GM18951 (cell line): ENCODE results near the gene GABRR2.

Source experiments
- POLR2A ChIP-seq: IDR thresholded peaks from 4 replicates; pipeline ENCODE4 v1.6.1; 2011; ENCODE audit warnings: mild to moderate bottlenecking; ENCODE audit not compliant: insufficient read length, insufficient read depth; ENCODE audit errors: extremely low read depth
- in situ Hi-C: fragments of 300-500 bp; cut with MboI; formaldehyde crosslinking; loops from one replicate; pipeline ENCODE4 v1.12.0; 2022; ENCODE audit warnings: low sequenced_read_pairs, mixed read lengths, inconsistent platforms; ENCODE audit not compliant: unreplicated experiment

GABRR2 gene

GRCh38 chr6:89216411-89216810 is 98.7 kb downstream of the GABRR2 start:
- no peak for TF ChIP-seq POLR2A
- in situ Hi-C loops: no loop called here

DNA sequence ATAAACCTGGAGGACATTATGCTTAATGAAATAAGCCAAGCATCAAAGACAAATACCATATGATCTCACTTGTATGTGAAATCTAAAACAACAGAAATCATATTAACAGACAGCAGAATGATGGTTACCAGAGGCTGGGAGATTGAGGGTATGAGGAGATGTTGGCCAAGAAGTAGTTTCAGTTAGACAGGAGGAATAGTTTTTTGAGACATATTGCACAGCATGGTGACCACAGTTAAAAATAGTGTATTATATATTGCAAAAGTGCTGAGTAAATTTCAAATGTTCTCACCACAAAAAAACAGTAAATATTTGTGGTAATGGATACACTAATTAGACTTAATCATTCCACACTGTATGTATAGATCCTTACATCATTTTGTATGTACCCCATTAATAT is 99.7 kb downstream of the GABRR2 start:
- in situ Hi-C loops: no loop called here
- no peak for TF ChIP-seq POLR2A

- in situ Hi-C loops: no loop called here
- no peak for TF ChIP-seq POLR2A
These were observed 100.9 kb downstream of the GABRR2 start for GRCh38 chr6:89214197-89214596.

DNA sequence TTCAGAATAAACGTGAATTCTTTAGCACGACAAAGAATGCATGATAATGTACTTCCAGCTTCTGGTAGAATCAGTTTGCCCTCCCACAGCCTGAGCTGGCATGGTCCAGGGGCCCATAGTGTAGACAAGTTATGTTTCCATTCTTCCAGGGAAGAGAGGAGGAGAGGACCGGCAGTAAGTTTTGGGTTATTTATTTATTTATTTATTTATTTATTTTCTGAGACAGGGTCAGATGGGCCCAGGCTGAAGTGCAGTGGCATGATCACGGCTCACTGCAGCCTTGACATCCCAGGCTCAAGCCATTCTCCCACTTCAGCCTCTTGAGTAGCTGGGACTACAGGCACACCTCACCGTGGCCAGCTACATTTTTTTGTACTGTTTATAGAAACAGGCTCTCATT is 102.6 kb downstream of the GABRR2 start:
- in situ Hi-C loops: no loop called here
- no peak for TF ChIP-seq POLR2A

DNA sequence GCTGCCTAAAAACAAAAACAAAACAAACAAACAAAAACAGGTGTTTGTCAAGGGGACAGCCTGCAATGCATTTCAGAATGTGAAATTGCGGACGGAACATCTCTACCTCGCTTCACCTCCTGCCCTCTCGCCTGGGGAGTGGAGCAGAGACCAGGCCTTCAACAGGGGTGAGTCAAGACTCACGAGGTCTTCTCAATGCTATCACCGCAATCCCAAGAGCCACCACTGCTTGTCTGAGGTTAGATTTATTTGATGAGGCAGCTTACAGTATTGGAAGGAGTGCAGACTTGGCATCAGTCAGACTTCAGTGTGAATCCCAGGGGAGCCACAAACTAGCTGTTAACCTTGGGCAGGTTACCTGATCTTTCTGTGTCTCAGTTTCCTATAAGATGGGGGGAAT is 105.6 kb downstream of the GABRR2 start:
- TF ChIP-seq POLR2A: no peak
- in situ Hi-C loops: no loop called here

DNA sequence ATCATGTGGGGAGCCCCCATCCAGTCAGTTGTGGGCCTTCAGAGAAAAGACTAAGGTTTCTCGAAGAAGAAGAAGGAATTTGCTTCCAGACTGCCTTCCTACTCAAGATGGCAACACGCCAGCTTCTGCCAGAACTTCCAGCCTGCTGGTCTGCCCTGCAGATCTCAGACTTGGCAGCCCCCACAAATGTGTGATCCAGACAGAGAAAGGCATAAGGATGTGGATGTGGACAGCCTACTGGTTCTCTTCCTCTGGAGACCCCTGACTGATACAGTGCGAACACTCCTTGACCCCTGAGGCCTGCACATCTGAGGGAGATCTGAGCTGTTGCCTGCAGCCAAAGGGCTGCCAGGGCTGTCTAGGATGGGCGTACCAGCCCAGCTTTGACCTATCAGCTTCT is 106.5 kb downstream of the GABRR2 start:
- in situ Hi-C loops: no loop called here
- no peak for TF ChIP-seq POLR2A
